SK-N-MC (cell line): ENCODE results near the gene AAMP.
A peak's percentile ranks its signal among the peaks of the same experiment; 100 is the strongest.

Experiments
- DNase-seq: peaks from one replicate; pipeline ENCODE4 v3.0.0-alpha.2; 2011; ENCODE audit warnings: low read depth, low spot score
- H3K27ac ChIP-seq: fragments of 200-600 bp; sonication (generic); 2 replicates; pipeline ENCODE4 v1.5.1; 2016; ENCODE audit warnings: mixed run types
- H3K36me3 ChIP-seq: fragments of 200-600 bp; sonication (generic); 2 replicates; pipeline ENCODE4 v1.6.1; 2017; ENCODE audit warnings: antibody characterized with exemption, low read length, mixed read lengths; ENCODE audit not compliant: insufficient read depth
- H3K4me3 ChIP-seq: fragments of 200-600 bp; sonication (generic); 2 replicates; pipeline ENCODE4 v1.5.1; 2016
- H3K9ac ChIP-seq: fragments of 200-600 bp; sonication (generic); 2 replicates; pipeline ENCODE4 v1.8.0; 2017; ENCODE audit warnings: mixed run types, mixed read lengths; ENCODE audit not compliant: insufficient read length
- H3K9me3 ChIP-seq: fragments of 200-600 bp; sonication (generic); 2 replicates; pipeline ENCODE4 v1.6.1; 2017; ENCODE audit warnings: low read depth, mild to moderate bottlenecking, antibody characterized with exemption, low read length, moderate library complexity, mixed read lengths
- EZH2 ChIP-seq: fragments of 200-600 bp; sonication (generic); IDR thresholded peaks from one replicate; pipeline ENCODE4 v1.6.1; 2017; ENCODE audit warnings: antibody characterized with exemption
- FOXP2 ChIP-seq: optimal IDR thresholded peaks from 2 replicates; pipeline ENCODE3; 2011; ENCODE audit warnings: mild to moderate bottlenecking, moderate library complexity; ENCODE audit not compliant: insufficient read depth; ENCODE audit errors: extremely low read length, control extremely low read depth
- POLR2AphosphoS5 ChIP-seq: IDR thresholded peaks from 2 replicates; pipeline ENCODE4 v1.6.1; 2012; ENCODE audit warnings: mild to moderate bottlenecking, low read depth, low read length, borderline replicate concordance

AAMP gene

DNA sequence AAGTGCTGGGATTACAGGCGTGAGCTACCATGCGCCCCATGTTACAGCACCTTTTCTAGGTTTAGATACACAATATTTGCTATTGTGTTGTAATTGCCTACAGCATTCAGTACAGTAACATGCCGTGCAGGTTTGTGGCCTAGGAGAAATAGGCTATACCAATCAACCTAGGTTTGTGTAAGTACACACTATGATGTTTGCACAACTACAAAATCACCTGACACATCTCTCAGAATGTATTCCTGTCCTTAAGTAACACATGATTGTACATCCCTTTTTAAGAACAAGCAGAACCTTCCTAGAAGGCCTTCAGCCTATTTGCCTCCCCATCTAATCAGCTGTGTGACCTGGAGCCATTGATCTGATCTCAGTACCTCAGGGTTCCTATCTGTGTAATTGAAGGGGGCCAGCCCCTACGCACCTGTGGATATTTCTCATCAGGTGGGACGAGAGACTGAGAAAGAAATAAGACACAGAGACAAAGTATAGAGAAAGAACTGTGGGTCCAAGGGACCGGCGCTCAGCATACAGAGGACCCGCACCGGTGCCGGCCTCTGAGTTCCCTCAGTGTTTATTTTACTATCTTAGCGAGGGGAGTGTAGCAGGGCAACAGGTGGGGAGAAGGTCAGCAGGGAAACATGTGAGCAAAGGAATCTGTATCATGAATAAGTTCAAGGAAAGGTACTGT lies 41.1 kb upstream of the AAMP start:
- H3K9ac ChIP-seq: no peak overlapping the region
- DNase-seq: no peak
- TF ChIP-seq FOXP2 (no peak), POLR2AphosphoS5 (no peak), EZH2 (no peak)
- no peaks in the 10 kb centered on the region for H3K9me3 ChIP-seq
- H3K27ac ChIP-seq: no peak overlapping the region
- no peaks in the 10 kb centered on the region for H3K36me3 ChIP-seq
- no peak overlapping the region for H3K4me3 ChIP-seq

DNA sequence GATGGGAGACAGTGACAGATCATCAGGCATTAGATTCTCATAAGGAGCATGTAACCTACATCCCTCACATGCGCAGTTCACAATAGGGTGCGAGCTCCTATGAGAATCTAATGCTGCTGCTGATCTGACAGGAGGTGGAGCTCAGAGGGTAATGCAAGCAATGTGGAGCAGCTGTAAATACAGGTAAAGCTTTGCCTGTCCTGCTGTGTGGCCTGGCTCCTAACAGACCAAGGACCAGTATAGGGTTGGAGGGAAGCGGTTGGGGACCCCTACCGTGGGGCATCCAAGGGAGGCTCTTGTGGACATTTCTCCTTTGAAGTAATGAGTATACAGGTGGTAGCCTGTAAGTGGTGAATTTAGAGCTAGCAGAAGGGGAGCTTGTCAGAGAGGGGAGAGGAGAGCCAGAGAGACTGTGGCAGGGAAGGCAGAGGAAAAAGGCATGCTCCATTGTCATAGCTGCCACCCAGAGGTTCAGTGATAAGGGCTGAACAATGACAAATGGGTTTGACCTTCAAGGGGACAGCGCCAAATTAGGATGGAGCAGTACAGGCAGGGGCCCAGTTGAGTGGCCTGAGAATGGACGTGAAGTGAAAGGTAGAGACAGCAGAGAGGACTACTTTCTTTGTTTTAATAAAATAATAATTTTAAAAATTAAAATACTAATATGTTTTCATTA lies 37.6 kb upstream of the AAMP start:
- no peak for DNase-seq
- no peaks in the 10 kb centered on the region for H3K36me3 ChIP-seq
- H3K27ac ChIP-seq: no peak overlapping the region
- no peak for TF ChIP-seq FOXP2
- TF ChIP-seq POLR2AphosphoS5: no peak
- H3K9ac ChIP-seq: no peak overlapping the region
- H3K4me3 ChIP-seq: no peak overlapping the region
- no peaks in the 10 kb centered on the region for H3K9me3 ChIP-seq

DNA sequence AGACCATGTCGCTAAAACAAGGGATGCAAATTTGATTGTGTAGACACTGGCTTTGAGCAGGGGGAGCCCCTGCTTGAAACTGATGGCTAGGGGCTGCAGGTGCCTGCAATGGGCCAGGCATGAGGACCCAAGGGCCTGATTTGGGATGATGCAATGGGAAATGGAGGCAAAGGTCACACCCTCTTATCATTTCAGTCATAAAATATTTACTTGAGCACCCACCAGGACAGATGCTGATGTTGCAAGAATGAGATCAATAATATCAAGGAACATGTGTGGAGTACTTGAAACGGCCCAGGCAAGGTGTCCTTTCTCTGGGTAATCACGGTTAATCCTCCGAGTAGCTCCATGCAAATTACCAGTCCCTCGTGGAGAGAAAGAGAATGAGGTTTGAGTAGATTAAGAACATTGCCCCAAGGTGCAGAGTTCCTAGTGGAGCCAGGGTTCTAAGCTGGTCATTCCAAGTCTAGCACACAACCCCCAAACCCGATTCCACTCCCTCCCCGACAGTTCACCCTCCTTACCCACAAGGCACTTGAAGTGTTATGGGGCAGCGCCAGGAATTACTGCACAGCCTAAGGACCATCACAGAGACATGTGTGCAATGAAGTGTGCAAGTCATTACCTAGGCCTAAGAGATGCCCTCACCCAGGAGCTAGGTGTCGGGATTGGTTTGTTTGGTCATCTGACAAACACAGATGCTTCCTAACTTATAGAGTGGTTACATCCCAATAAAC lies 36.4 kb upstream of the AAMP start:
- Histone ChIP-seq H3K36me3 (no peaks in the 10 kb centered on the region), H3K27ac (no peak overlapping the region), H3K4me3 (no peak overlapping the region), H3K9me3 (no peaks in the 10 kb centered on the region), H3K9ac (no peak overlapping the region)
- DNase-seq: no peak
- TF ChIP-seq POLR2AphosphoS5 (no peak), FOXP2 (no peak), EZH2 (no peak)

DNA sequence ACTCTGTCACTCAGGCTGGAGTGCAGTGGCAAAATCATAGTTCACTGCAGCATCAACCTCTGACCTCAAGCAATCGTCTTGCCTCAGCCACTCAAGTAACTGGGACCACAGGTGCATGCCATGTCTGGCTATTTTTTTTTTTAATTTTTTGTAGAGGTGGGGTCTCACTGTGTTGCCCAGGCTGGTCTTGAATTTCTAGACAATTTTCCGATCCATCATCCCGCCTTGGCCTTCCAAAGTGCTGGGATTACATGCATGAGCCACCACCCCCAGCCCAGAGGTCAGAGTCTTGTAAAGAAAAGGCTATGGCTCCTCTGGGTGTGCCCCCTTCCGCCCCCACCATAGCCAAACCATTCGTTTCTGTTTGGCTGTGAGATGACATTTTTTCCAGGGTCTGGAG lies 35.4 kb upstream of the AAMP start:
- DNase-seq: no peak
- H3K27ac ChIP-seq: no peak overlapping the region
- no peak overlapping the region for H3K4me3 ChIP-seq
- TF ChIP-seq POLR2AphosphoS5: no peak
- no peak for TF ChIP-seq FOXP2
- no peaks in the 10 kb centered on the region for H3K9me3 ChIP-seq
- no peaks in the 10 kb centered on the region for H3K36me3 ChIP-seq
- no peak overlapping the region for H3K9ac ChIP-seq

DNA sequence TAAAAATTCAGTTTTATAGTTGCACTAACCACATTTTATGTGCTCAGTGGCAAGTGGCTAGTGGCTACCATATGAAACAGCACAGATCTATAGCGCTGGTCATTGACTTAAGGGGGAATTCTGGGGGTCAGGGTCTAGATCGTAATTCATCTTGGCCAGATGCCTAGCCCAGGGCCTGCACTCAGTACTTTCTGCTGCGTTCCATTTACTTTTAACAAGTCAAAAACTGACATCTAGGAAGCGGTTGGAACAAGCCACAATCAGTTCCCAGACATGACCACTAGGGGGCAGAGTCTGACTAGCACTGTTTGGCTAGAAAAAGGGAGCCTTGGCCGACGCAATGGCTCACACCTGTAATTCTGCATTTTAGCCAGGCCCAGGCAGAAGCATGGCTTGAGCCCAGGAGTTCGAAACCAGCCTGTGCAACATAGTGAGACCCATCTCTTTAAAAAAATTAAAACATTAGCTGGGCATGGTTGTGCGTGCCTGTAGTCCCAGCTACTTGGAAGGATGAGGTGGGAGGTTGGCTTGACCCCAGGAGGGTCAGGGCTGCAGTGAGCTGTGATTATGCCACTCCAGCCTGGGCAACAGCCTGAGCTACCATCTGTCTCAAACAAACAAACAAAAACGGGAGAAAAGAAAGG lies 31.4 kb upstream of the AAMP start:
- no peak overlapping the region for H3K27ac ChIP-seq
- no peaks in the 10 kb centered on the region for H3K9me3 ChIP-seq
- no peak overlapping the region for H3K4me3 ChIP-seq
- H3K36me3 ChIP-seq: no peaks in the 10 kb centered on the region
- H3K9ac ChIP-seq: peak overlapping the region; percentile 32
- DNase-seq: no peak
- TF ChIP-seq EZH2 (no peak), POLR2AphosphoS5 (no peak), FOXP2 (no peak)

DNA sequence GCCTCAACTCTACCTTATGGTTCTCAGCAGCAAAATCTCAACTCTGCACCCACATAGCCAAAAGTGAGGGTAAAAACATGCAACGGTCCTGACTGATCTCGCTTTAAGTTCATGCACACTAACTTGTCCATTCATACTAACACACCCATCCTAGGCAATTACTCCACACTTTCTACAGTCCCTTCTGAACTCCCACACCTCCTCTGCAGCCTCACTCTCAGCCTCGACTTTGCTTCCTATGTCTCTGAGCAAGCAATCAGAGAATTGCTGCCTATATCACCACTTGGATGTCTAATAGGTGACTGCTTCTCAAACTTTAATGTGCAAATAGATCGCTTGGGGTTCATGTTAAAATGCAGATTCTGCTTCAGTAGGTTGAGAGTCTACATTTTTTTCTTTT lies 30.2 kb upstream of the AAMP start:
- H3K36me3 ChIP-seq: no peaks in the 10 kb centered on the region
- TF ChIP-seq FOXP2 (no peak), POLR2AphosphoS5 (no peak), EZH2 (no peak)
- no peak overlapping the region for H3K4me3 ChIP-seq
- no peak for DNase-seq
- H3K27ac ChIP-seq: no peak overlapping the region
- no peak overlapping the region for H3K9ac ChIP-seq
- no peaks in the 10 kb centered on the region for H3K9me3 ChIP-seq

DNA sequence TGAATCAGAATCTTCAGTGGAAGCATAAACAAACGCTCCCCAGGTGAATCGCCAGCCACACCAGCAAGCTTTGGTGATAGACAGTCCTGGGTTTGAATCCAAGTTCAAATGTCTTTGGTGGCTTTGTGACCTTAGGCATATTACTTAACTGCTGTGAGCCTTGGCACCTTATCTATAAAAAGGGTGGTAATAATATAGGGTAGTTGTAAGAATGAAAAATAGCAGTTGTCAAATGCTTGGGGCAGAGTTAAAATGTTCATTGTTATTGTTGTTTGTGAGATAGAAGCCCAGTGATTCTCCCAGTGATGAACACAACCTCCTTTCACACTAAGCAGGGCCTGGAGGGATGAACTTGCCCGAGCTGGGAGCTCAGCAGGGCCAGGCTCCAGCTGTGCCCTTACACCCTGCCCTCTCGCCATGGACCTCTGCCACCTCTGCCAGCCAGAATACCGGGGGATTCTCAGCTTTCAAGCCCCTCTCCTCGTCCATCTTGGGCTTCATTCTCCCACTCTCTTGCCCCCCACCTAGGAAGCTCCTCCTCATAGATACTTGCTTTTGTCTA lies 28.5 kb upstream of the AAMP start:
- H3K9ac ChIP-seq: no peak overlapping the region
- no peak for DNase-seq
- no peaks in the 10 kb centered on the region for H3K9me3 ChIP-seq
- no peak overlapping the region for H3K4me3 ChIP-seq
- no peaks in the 10 kb centered on the region for H3K36me3 ChIP-seq
- no peak overlapping the region for H3K27ac ChIP-seq
- TF ChIP-seq POLR2AphosphoS5 (no peak), EZH2 (no peak), FOXP2 (no peak)

DNA sequence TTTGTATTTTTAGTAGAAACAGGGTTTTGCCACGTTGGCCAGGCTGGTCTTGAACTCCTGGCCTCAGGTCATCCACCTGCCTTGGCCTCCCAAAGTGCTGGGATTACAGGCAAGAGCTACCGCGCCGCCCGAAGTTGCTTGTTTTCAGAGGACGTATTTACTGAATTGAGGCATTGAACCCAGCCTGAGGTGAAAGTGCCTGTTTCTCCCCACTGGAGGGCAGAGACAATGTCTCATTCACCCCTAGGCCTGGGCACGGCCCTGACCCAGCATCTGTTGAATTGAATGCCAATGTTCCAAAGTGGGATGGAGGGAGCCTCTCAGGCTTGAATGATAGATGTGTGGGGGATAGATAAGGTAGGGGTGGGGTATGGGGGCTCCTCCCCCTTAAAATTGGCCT lies 26.9 kb upstream of the AAMP start:
- DNase-seq: no peak
- Histone ChIP-seq H3K4me3 (no peak overlapping the region), H3K36me3 (no peaks in the 10 kb centered on the region), H3K27ac (no peak overlapping the region), H3K9me3 (no peaks in the 10 kb centered on the region), H3K9ac (no peak overlapping the region)
- TF ChIP-seq FOXP2: no peak
- TF ChIP-seq POLR2AphosphoS5: no peak
- no peak for TF ChIP-seq EZH2
